Activated CD8-positive, alpha-beta memory T cell treated with anti-CD3 and anti-CD28 coated beads, Interleukin-2, amount 50 U/mL, for 1 hour (primary cell): ENCODE data around the gene GNGT2.
"Not testable (repeated sequence)": the region's sequence is repeated elsewhere in the genome, so short reads cannot be mapped to it uniquely, and the experiment has no call there.

Experiments
- DNase-seq: peaks from one replicate; pipeline ENCODE4 v3.0.0-alpha.2; 2020; ENCODE audit errors: extremely low read depth

GNGT2 gene

GRCh38 chr17:49203796-49204195 lies 6.6 kb downstream of the GNGT2 start:
- DNase-seq, result no peak

- DNase-seq, result no peak
These were observed 8.9 kb downstream of the GNGT2 start for GRCh38 chr17:49201481-49201927.

- no peak for DNase-seq
These were observed 9.8 kb downstream of the GNGT2 start for GRCh38 chr17:49200423-49201083.

GRCh38 chr17:49198211-49198610 lies 12.2 kb downstream of the GNGT2 start:
- no peak for DNase-seq

- no peak for DNase-seq
These were observed 12.9 kb downstream of the GNGT2 start for GRCh38 chr17:49197346-49197998.

- no peak for DNase-seq
These were observed 13.9 kb downstream of the GNGT2 start for GRCh38 chr17:49196520-49196919.

GRCh38 chr17:49195751-49196150 lies 14.6 kb downstream of the GNGT2 start:
- DNase-seq, result no peak

GRCh38 chr17:49194297-49194607 lies 16.1 kb downstream of the GNGT2 start:
- no peak for DNase-seq

GRCh38 chr17:49193513-49194296 lies 16.7 kb downstream of the GNGT2 start:
- DNase-seq, result no peak

- peak; percentile 74 for DNase-seq
These were observed 18.2 kb downstream of the GNGT2 start for GRCh38 chr17:49191917-49192741.

GRCh38 chr17:49191409-49191916 lies 18.9 kb downstream of the GNGT2 start:
- no peak for DNase-seq

- no peak for DNase-seq
These were observed 19.4 kb downstream of the GNGT2 start for GRCh38 chr17:49190932-49191331.

- DNase-seq, result no peak
These were observed 23.1 kb downstream of the GNGT2 start for GRCh38 chr17:49187301-49187700.

GRCh38 chr17:49185381-49185780 lies 25.0 kb downstream of the GNGT2 start:
- DNase-seq, result not testable (repeated sequence)

GRCh38 chr17:49184522-49184921 lies 25.9 kb downstream of the GNGT2 start:
- DNase-seq, result not testable (repeated sequence)

GRCh38 chr17:49183801-49184200 lies 26.6 kb downstream of the GNGT2 start:
- DNase-seq, result no peak

GRCh38 chr17:49183341-49183740 lies 27.0 kb downstream of the GNGT2 start:
- no peak for DNase-seq

GRCh38 chr17:49180998-49181635 lies 29.3 kb downstream of the GNGT2 start:
- DNase-seq, result no peak

GRCh38 chr17:49180303-49180702 lies 30.1 kb downstream of the GNGT2 start:
- peak; percentile 19 for DNase-seq

- not testable (repeated sequence) for DNase-seq
These were observed 34.4 kb downstream of the GNGT2 start for GRCh38 chr17:49175978-49176377.

- not testable (repeated sequence) for DNase-seq
These were observed 39.7 kb downstream of the GNGT2 start for GRCh38 chr17:49170711-49171110.
